Spleen (tissue), 7 donors: Measurements from ENCODE around the gene GPR176.

Experiments
- POLR2A ChIP-seq, 3 donors: fragments of 450-650 bp; IDR thresholded peaks; one replicate each; pipeline ENCODE4 v1.5.1; 2017; ENCODE audit warnings: antibody characterized with exemption in 3 of 3, mild to moderate bottlenecking in 1 of 3
- POLR2AphosphoS5 ChIP-seq, 3 donors: sonication (generic); formaldehyde crosslinking; IDR thresholded peaks; one replicate each; pipeline ENCODE4 v1.5.1; 2017; ENCODE audit warnings: antibody characterized with exemption in 3 of 3
- TF ChIP-seq, protein P1 (sequence below), 11 experiments: fragments of 200-600 bp in 7 of 11; fragments of 450-650 bp in 4 of 11; sonication (generic) in 4 of 11; IDR thresholded peaks in 8 of 11; conservative IDR thresholded peaks in 3 of 11; 1 replicate in 7 of 11; 2 replicates in 4 of 11; pipeline versions ENCODE4 v1.4.0 to v1.8.0; 2016 to 2021; ENCODE audit warnings: antibody characterized with exemption in 11 of 11, inconsistent platforms in 4 of 11, mild to moderate bottlenecking in 1 of 11
- donor health status: DM: no; HTN: no; CAD: no; lungs with moderate emphysema.
- donor health status: DM: no; HTN: no; CAD: no.
- donor health status: DM: no; HTN: no; CAD: no.

DNA sequence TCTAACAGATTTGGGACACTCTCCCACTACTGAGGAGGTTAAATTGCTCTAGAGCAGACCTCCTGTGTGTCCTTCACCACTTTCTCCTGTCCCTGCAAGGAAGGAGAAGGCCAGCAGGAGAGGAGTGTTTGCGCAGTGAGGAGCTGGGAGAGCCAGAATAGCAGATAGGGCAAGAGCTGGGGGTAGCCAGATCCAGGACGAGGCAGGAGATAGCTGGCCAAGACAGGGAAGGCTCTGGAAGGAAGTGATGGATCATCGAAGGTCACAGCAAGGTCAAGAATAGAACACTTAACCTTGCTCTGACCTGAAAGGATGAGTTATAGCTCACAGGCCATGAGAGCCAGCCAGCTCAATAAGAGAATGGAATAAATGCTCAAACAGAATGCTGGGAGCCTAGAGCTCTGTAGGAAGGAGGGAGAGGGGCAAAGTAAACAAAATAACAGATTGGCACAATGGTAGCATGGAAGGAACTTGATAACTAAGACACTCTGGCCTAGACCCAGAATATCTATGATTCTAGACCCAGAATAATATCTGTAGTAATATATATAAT, 99.9 kb downstream of the GPR176 start:
- TF ChIP-seq, protein P1, sequence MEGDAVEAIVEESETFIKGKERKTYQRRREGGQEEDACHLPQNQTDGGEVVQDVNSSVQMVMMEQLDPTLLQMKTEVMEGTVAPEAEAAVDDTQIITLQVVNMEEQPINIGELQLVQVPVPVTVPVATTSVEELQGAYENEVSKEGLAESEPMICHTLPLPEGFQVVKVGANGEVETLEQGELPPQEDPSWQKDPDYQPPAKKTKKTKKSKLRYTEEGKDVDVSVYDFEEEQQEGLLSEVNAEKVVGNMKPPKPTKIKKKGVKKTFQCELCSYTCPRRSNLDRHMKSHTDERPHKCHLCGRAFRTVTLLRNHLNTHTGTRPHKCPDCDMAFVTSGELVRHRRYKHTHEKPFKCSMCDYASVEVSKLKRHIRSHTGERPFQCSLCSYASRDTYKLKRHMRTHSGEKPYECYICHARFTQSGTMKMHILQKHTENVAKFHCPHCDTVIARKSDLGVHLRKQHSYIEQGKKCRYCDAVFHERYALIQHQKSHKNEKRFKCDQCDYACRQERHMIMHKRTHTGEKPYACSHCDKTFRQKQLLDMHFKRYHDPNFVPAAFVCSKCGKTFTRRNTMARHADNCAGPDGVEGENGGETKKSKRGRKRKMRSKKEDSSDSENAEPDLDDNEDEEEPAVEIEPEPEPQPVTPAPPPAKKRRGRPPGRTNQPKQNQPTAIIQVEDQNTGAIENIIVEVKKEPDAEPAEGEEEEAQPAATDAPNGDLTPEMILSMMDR (IDR thresholded peaks at IDR 0.05 in 8 of 11, conservative IDR thresholded peaks at IDR 0.05 in 3 of 11), result no peak
- TF ChIP-seq POLR2A (IDR thresholded peaks at IDR 0.05), result no peak
- no peak for TF ChIP-seq POLR2AphosphoS5 (IDR thresholded peaks at IDR 0.05)
